Measurements from ENCODE around the gene HGS.
"Not testable (repeated sequence)": the region's sequence is repeated elsewhere in the genome, so short reads cannot be mapped to it uniquely, and the experiment has no call there.

Gene HGS

GRCh38 chr17:81666342-81667191 lies 17.2 kb upstream of the HGS start, which contains the start of the genes CCDC137 and OXLD1:
Gene CCDC137, plus strand, starts transcription at chr17:81666737. Its CDS starts 30 bp downstream, at chr17:81666767.
Gene OXLD1, minus strand, starts transcription at chr17:81666605. Its CDS starts 28 bp downstream, at chr17:81666577.
- FAIRE-seq (peak; percentile 98), DNase-seq (ENCODE audit: insufficient read length, low spot score) (peak; percentile 98)
- TF ChIP-seq POU2F2 (IDR thresholded peaks at IDR 0.05; ENCODE audit: low read depth, low read length) (peak; percentile 67; the same call in 1 of the 2 replicates), PAX5 (IDR thresholded peaks at IDR 0.05; ENCODE audit: insufficient read depth, low read length, severe bottlenecking) (peak; percentile 39), POLR2AphosphoS5 (IDR thresholded peaks at IDR 0.05; ENCODE audit: low read depth, low read length) (peak; percentile 97), TAF1 (IDR thresholded peaks at IDR 0.05; ENCODE audit: low read depth, low read length) (peak; percentile 94), SPI1 (IDR thresholded peaks at IDR 0.05; ENCODE audit: low read depth, low read length) (peak; percentile 90), POLR2A (IDR thresholded peaks at IDR 0.05; ENCODE audit: low read depth, low read length) (peak; percentile 97)

DNA sequence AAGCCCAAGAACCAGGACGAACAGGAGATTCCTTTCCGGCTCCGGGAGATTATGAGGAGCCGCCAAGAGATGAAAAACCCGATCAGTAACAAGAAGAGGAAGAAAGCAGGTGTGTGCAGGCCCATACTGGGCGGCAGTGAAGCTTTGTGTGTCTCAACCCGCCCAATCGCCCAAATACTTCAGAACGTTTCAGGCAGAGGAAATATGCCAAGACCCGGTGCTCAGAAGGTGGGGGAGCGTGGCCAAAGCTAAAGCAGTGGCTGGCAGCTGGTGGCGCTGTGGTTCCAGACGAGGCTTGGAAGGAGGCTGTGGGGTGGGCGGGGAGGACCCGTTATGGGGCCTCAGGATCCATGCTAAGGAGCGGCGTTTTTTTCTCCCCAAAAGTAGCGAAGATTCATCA lies 16.1 kb upstream of the HGS start:
- TF ChIP-seq PAX5 (IDR thresholded peaks at IDR 0.05; ENCODE audit: insufficient read depth, low read length, severe bottlenecking) (no peak), SPI1 (IDR thresholded peaks at IDR 0.05; ENCODE audit: low read depth, low read length) (no peak), TAF1 (IDR thresholded peaks at IDR 0.05; ENCODE audit: low read depth, low read length) (no peak), POU2F2 (IDR thresholded peaks at IDR 0.05; ENCODE audit: low read depth, low read length) (no peak), POLR2A (IDR thresholded peaks at IDR 0.05; ENCODE audit: low read depth, low read length) (no peak), POLR2AphosphoS5 (IDR thresholded peaks at IDR 0.05; ENCODE audit: low read depth, low read length) (no peak)
- FAIRE-seq: no peak
- no peak for DNase-seq (ENCODE audit: insufficient read length, low spot score)

DNA sequence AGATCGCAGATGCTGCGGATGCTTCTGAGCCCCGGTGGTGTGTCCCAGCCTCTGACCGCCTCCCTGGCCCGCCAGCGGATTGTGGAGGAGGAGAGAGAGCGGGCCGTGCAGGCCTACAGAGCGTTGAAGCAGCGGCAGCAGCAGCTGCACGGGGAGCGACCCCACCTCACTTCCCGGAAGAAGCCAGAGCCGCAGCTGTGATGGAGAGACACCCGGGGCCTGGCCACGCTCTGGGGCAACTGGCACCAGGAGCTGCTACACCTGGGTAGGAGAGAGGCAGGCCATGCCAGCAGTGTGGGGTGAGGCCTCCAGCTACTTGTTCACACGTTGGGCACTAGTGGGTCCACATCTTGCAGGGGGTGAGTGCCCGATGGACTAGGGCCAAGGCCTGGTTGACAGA lies 11.3 kb upstream of the HGS start:
- DNase-seq (ENCODE audit: insufficient read length, low spot score) (no peak), FAIRE-seq (no peak)
- TF ChIP-seq TAF1 (IDR thresholded peaks at IDR 0.05; ENCODE audit: low read depth, low read length) (no peak), SPI1 (IDR thresholded peaks at IDR 0.05; ENCODE audit: low read depth, low read length) (no peak), POLR2A (IDR thresholded peaks at IDR 0.05; ENCODE audit: low read depth, low read length) (no peak), POU2F2 (IDR thresholded peaks at IDR 0.05; ENCODE audit: low read depth, low read length) (no peak), PAX5 (IDR thresholded peaks at IDR 0.05; ENCODE audit: insufficient read depth, low read length, severe bottlenecking) (no peak), POLR2AphosphoS5 (IDR thresholded peaks at IDR 0.05; ENCODE audit: low read depth, low read length) (no peak)

- TF ChIP-seq POLR2A (IDR thresholded peaks at IDR 0.05; ENCODE audit: low read depth, low read length): no peak
- no peak for TF ChIP-seq POLR2AphosphoS5 (IDR thresholded peaks at IDR 0.05; ENCODE audit: low read depth, low read length)
- TF ChIP-seq TAF1 (IDR thresholded peaks at IDR 0.05; ENCODE audit: low read depth, low read length): no peak
- no peak for TF ChIP-seq POU2F2 (IDR thresholded peaks at IDR 0.05; ENCODE audit: low read depth, low read length)
- no peak for TF ChIP-seq PAX5 (IDR thresholded peaks at IDR 0.05; ENCODE audit: insufficient read depth, low read length, severe bottlenecking)
- no peak for TF ChIP-seq SPI1 (IDR thresholded peaks at IDR 0.05; ENCODE audit: low read depth, low read length)
- FAIRE-seq: no peak
- no peak for DNase-seq (ENCODE audit: insufficient read length, low spot score)
Measured at GRCh38 chr17:81672954-81673353, 10.9 kb upstream of the HGS start.

DNA sequence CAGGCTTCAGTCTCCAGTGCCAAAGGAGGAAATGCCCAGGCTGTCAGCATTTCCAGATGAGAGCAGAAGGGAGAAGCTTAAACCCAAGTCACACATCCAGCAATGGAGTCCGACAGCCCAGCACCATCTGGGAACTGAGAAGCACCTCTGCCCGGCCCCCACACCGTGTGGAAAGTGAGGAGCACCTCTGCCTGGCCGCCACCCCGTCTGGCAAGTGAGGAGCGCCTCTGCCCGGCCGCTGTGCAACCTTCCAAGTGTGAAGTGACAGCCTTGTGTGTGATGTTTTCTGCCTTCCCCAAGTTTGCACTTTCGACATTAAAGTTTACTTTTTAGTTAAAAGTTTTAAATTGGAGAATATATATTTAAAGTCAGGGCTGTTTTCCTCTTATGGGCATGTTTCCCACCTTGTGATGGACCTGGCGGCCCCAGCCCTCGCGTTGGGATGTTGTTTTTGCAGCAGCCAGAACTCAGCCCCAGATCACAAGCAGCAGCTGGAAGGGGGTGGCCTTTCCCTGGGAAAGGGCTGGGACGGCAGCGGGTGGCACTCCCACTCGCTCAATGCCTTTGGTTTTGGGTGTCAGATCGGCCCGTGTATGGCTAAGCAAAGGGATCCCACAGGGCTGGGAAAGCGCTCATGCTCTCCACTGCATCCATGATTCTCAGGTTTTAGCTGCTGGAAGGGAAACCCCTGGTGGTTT lies 10.1 kb upstream of the HGS start:
- FAIRE-seq: no peak
- DNase-seq (ENCODE audit: insufficient read length, low spot score): no peak
- TF ChIP-seq POU2F2 (IDR thresholded peaks at IDR 0.05; ENCODE audit: low read depth, low read length) (no peak), SPI1 (IDR thresholded peaks at IDR 0.05; ENCODE audit: low read depth, low read length) (no peak), POLR2AphosphoS5 (IDR thresholded peaks at IDR 0.05; ENCODE audit: low read depth, low read length) (no peak), POLR2A (IDR thresholded peaks at IDR 0.05; ENCODE audit: low read depth, low read length) (no peak), PAX5 (IDR thresholded peaks at IDR 0.05; ENCODE audit: insufficient read depth, low read length, severe bottlenecking) (no peak), TAF1 (IDR thresholded peaks at IDR 0.05; ENCODE audit: low read depth, low read length) (no peak)

DNA sequence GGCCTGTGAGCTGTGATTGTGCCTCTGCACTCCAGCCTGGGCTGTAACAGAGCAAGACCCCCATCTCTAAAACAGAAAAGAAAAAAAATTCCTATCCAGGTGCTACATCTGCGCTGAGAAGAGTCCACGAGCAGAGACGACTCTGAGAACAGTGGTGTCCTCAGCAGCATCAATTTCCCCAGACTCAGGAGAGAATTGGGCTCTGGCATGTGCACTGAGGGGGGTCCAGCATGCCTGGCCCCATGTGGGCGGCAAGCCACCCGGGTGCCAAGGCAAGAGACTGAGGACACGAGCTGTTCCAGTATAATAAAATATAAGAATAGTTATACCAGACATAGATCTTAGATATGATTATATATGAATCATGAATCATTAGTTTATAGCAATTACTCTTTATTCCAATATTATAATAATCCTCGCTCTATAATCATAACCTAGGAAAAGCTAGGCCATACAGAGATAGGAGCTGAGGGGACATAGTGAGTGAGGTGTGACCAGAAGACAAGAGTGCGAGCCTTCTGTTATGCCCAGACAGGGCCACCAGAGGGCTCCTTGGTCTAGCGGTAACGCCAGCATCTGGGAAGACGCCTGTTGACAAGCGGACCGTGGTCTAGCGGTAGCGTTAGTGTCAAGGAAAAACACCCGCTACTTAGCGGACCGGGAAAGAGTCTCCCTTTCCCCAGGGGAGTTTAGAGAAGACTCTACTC lies 8.1 kb upstream of the HGS start:
- DNase-seq (ENCODE audit: insufficient read length, low spot score): not testable (repeated sequence)
- FAIRE-seq: peak; percentile 80

DNA sequence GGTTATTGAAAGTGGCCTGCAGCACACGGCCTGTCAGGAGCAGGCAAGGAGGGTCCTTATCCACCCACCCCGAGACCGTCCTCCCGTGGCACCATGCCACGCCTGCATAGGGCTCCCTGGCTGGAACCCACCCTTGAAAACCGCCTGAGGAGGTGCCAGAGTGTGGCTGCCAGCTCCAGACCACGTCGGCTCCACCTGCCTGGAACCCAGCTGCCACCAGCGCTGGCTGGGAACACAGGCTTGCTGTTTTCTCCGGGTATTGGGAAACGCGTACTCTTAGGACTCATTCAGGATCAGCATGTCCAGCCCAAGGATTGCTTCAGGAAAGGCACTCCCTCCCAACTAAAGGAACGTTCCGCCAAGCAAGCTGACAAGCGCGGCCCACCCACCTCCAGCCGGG lies 6.9 kb upstream of the HGS start:
- TF ChIP-seq POLR2A (IDR thresholded peaks at IDR 0.05; ENCODE audit: low read depth, low read length) (no peak), POLR2AphosphoS5 (IDR thresholded peaks at IDR 0.05; ENCODE audit: low read depth, low read length) (no peak), TAF1 (IDR thresholded peaks at IDR 0.05; ENCODE audit: low read depth, low read length) (no peak), POU2F2 (IDR thresholded peaks at IDR 0.05; ENCODE audit: low read depth, low read length) (no peak), SPI1 (IDR thresholded peaks at IDR 0.05; ENCODE audit: low read depth, low read length) (no peak), PAX5 (IDR thresholded peaks at IDR 0.05; ENCODE audit: insufficient read depth, low read length, severe bottlenecking) (no peak)
- no peak for DNase-seq (ENCODE audit: insufficient read length, low spot score)
- no peak for FAIRE-seq

DNA sequence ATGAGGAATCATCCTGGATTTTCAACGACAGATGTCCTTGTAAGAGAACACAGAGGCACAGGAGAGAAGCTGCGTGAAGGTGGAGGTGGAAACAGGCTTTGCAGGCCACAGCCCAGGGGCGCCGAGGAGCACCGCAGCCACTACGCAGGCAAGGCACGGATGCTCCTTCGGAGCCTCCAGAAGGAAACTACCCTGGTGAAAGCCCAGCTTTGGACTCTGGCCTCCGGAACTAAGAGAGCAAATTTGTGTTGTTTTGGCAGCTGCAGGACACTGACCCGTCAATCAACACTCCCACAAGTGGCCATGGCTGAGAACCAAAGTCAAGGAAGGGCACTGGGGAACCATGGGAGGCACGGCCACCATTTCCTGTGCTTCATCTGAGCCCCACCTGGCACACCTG lies 3.7 kb upstream of the HGS start:
- TF ChIP-seq POLR2AphosphoS5 (IDR thresholded peaks at IDR 0.05; ENCODE audit: low read depth, low read length) (no peak), TAF1 (IDR thresholded peaks at IDR 0.05; ENCODE audit: low read depth, low read length) (no peak)
- FAIRE-seq (no peak), DNase-seq (ENCODE audit: insufficient read length, low spot score) (no peak)

- TF ChIP-seq POLR2A (IDR thresholded peaks at IDR 0.05; ENCODE audit: low read depth, low read length) (no peak), PAX5 (IDR thresholded peaks at IDR 0.05; ENCODE audit: insufficient read depth, low read length, severe bottlenecking) (no peak), POLR2AphosphoS5 (IDR thresholded peaks at IDR 0.05; ENCODE audit: low read depth, low read length) (no peak), TAF1 (IDR thresholded peaks at IDR 0.05; ENCODE audit: low read depth, low read length) (no peak)
- FAIRE-seq: no peak
- no peak for DNase-seq (ENCODE audit: insufficient read length, low spot score)
Measured at GRCh38 chr17:81681672-81682071, 2.1 kb upstream of the HGS start.
